Measurements from ENCODE around the gene FBXO9. TPM values are rescaled to one million over a fixed set of nuclear protein-coding genes. Genes with fewer than 3 reads are reported as not detected.

FBXO9 gene
- total and polyA plus RNA-seq, 2 of the 8 experiments (the other 6 are each of a cell fraction or from before 2014, with no cell fraction given) = 41.3 to 50.9 TPM

DNA sequence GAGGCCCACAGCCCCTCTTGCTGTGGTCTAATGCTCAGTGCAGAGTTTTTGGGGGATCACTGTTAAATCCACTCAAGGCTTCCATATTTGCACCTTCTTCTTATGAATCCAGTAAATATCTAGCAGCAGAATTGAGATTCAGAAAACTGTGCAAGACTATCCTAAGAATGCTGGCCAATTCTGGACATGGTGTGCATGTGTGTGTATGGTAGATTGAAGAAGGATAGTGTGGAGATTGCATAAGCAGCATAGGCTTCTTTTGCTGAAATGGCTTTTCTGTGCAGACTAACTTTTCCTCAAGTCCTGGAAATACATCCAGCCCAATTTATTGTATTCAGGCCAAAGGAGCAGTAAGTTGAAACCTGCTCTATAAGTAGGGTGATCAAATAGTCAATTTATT, 39.7 kb downstream of the FBXO9 start (continued):
- TF ChIP-seq, protein P1, sequence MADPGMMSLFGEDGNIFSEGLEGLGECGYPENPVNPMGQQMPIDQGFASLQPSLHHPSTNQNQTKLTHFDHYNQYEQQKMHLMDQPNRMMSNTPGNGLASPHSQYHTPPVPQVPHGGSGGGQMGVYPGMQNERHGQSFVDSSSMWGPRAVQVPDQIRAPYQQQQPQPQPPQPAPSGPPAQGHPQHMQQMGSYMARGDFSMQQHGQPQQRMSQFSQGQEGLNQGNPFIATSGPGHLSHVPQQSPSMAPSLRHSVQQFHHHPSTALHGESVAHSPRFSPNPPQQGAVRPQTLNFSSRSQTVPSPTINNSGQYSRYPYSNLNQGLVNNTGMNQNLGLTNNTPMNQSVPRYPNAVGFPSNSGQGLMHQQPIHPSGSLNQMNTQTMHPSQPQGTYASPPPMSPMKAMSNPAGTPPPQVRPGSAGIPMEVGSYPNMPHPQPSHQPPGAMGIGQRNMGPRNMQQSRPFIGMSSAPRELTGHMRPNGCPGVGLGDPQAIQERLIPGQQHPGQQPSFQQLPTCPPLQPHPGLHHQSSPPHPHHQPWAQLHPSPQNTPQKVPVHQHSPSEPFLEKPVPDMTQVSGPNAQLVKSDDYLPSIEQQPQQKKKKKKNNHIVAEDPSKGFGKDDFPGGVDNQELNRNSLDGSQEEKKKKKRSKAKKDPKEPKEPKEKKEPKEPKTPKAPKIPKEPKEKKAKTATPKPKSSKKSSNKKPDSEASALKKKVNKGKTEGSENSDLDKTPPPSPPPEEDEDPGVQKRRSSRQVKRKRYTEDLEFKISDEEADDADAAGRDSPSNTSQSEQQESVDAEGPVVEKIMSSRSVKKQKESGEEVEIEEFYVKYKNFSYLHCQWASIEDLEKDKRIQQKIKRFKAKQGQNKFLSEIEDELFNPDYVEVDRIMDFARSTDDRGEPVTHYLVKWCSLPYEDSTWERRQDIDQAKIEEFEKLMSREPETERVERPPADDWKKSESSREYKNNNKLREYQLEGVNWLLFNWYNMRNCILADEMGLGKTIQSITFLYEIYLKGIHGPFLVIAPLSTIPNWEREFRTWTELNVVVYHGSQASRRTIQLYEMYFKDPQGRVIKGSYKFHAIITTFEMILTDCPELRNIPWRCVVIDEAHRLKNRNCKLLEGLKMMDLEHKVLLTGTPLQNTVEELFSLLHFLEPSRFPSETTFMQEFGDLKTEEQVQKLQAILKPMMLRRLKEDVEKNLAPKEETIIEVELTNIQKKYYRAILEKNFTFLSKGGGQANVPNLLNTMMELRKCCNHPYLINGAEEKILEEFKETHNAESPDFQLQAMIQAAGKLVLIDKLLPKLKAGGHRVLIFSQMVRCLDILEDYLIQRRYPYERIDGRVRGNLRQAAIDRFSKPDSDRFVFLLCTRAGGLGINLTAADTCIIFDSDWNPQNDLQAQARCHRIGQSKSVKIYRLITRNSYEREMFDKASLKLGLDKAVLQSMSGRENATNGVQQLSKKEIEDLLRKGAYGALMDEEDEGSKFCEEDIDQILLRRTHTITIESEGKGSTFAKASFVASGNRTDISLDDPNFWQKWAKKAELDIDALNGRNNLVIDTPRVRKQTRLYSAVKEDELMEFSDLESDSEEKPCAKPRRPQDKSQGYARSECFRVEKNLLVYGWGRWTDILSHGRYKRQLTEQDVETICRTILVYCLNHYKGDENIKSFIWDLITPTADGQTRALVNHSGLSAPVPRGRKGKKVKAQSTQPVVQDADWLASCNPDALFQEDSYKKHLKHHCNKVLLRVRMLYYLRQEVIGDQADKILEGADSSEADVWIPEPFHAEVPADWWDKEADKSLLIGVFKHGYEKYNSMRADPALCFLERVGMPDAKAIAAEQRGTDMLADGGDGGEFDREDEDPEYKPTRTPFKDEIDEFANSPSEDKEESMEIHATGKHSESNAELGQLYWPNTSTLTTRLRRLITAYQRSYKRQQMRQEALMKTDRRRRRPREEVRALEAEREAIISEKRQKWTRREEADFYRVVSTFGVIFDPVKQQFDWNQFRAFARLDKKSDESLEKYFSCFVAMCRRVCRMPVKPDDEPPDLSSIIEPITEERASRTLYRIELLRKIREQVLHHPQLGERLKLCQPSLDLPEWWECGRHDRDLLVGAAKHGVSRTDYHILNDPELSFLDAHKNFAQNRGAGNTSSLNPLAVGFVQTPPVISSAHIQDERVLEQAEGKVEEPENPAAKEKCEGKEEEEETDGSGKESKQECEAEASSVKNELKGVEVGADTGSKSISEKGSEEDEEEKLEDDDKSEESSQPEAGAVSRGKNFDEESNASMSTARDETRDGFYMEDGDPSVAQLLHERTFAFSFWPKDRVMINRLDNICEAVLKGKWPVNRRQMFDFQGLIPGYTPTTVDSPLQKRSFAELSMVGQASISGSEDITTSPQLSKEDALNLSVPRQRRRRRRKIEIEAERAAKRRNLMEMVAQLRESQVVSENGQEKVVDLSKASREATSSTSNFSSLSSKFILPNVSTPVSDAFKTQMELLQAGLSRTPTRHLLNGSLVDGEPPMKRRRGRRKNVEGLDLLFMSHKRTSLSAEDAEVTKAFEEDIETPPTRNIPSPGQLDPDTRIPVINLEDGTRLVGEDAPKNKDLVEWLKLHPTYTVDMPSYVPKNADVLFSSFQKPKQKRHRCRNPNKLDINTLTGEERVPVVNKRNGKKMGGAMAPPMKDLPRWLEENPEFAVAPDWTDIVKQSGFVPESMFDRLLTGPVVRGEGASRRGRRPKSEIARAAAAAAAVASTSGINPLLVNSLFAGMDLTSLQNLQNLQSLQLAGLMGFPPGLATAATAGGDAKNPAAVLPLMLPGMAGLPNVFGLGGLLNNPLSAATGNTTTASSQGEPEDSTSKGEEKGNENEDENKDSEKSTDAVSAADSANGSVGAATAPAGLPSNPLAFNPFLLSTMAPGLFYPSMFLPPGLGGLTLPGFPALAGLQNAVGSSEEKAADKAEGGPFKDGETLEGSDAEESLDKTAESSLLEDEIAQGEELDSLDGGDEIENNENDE (IDR thresholded peaks at IDR 0.05; ENCODE audit: insufficient replicate concordance, low read length) = no peak
- TF ChIP-seq RAD21 (IDR thresholded peaks at IDR 0.05 in 1 of 2, conservative IDR thresholded peaks at IDR 0.05 in 1 of 2; ENCODE audit: low read depth in 2 of 2, low read length in 2 of 2) = no peak
- TF ChIP-seq TBP (IDR thresholded peaks at IDR 0.05; ENCODE audit: low read depth, low read length) = no peak
- no peak for TF ChIP-seq BACH1 (IDR thresholded peaks at IDR 0.05; ENCODE audit: low read length)
- no peak for TF ChIP-seq SP2 (IDR thresholded peaks at IDR 0.05; ENCODE audit: low read length)
- no peak for TF ChIP-seq YY1 (IDR thresholded peaks at IDR 0.05; ENCODE audit: low read depth, low read length)
- no peak for TF ChIP-seq TCF12 (IDR thresholded peaks at IDR 0.05; ENCODE audit: low read depth, low read length)
- no peak for TF ChIP-seq RXRA (IDR thresholded peaks at IDR 0.05; ENCODE audit: insufficient read depth, low read depth, low read length)
- TF ChIP-seq FOSL1 (IDR thresholded peaks at IDR 0.05; ENCODE audit: insufficient read depth, low read depth, low read length) = no peak
- no peak for TF ChIP-seq KDM1A (IDR thresholded peaks at IDR 0.05; ENCODE audit: borderline replicate concordance, low read length)
- no peak for TF ChIP-seq TEAD4 (IDR thresholded peaks at IDR 0.05; ENCODE audit: low read depth, low read length)
- TF ChIP-seq TAF1 (IDR thresholded peaks at IDR 0.05; ENCODE audit: low read depth, low read length) = no peak
